ENCODE data around the gene STOML3.
"Not testable (repeated sequence)": the region's sequence is repeated elsewhere in the genome, so short reads cannot be mapped to it uniquely, and the experiment has no call there.

- TF ChIP-seq, protein P1, sequence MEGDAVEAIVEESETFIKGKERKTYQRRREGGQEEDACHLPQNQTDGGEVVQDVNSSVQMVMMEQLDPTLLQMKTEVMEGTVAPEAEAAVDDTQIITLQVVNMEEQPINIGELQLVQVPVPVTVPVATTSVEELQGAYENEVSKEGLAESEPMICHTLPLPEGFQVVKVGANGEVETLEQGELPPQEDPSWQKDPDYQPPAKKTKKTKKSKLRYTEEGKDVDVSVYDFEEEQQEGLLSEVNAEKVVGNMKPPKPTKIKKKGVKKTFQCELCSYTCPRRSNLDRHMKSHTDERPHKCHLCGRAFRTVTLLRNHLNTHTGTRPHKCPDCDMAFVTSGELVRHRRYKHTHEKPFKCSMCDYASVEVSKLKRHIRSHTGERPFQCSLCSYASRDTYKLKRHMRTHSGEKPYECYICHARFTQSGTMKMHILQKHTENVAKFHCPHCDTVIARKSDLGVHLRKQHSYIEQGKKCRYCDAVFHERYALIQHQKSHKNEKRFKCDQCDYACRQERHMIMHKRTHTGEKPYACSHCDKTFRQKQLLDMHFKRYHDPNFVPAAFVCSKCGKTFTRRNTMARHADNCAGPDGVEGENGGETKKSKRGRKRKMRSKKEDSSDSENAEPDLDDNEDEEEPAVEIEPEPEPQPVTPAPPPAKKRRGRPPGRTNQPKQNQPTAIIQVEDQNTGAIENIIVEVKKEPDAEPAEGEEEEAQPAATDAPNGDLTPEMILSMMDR (IDR thresholded peaks at IDR 0.05; ENCODE audit: low read length) = not testable (repeated sequence)
- not testable (repeated sequence) for TF ChIP-seq EZH2 (optimal IDR thresholded peaks at IDR 0.05; ENCODE audit: low read depth, low read length); EZH2phosphoT487 (IDR thresholded peaks at IDR 0.05; ENCODE audit: low read length)
These were observed 15.9 kb upstream of the STOML3 start for GRCh38 chr13:39006371-39007111.

Data from MM.1S (cell line).